Smooth muscle cell of the brain vasculature (primary cell): ENCODE results near the gene VTN.

Experiments used
- DNase-seq: peaks from one replicate; pipeline ENCODE4 v3.0.0-alpha.2; 2012; ENCODE audit warnings: low read depth, low spot score

VTN gene

GRCh38 chr17:28320215-28321061, 49.7 kb downstream of the VTN start:
- DNase-seq, result no peak

- DNase-seq, result no peak
Measured at GRCh38 chr17:28319598-28319935, 50.5 kb downstream of the VTN start.

- DNase-seq, result peak; percentile 94
Measured at GRCh38 chr17:28318759-28319597, 51.1 kb downstream of the VTN start, which contains the start of gene TMEM97. Gene TMEM97, plus strand, starts transcription at chr17:28319200. Its CDS starts 40 bp downstream, at chr17:28319240.

GRCh38 chr17:28317966-28318758, 51.9 kb downstream of the VTN start:
- DNase-seq, result no peak
